Retinal pigment epithelial cell (primary cell): ENCODE data around the gene DIAPH3.
A peak's percentile ranks its signal among the peaks of the same experiment; 100 is the strongest.

Experiments
- DNase-seq: peaks from one replicate; pipeline ENCODE4 v3.0.0-alpha.2; 2010; ENCODE audit warnings: low read depth
- H3K4me3 ChIP-seq: 2 replicates; pipeline ENCODE4 v1.5.1; 2011; ENCODE audit warnings: mild to moderate bottlenecking, low read length, control low read depth, moderate library complexity
- CTCF ChIP-seq: conservative IDR thresholded peaks from 2 replicates; pipeline ENCODE4 v1.5.1; 2011; ENCODE audit warnings: low read depth, low read length, control low read depth, inconsistent platforms

The DIAPH3 gene

DNA sequence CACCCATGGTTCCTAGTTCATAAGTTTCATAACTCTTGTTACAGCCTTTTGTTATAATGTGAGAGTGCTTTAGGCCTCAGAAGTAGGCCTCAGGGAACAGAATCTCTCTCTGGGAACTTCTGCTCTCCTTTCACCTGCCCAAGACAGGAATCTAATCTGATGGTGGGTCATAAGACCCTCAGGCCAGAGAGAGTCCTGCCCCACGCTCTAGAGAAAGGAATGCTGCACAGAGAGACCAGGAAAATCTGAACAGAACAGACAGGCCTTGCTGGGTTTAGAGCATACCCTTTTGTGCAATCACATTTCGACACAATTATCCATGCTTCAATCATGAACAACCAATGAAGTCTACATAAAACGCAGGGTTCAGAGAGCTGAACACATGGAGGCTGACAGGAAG, 3.4 kb upstream of the DIAPH3 start:
- TF ChIP-seq CTCF, result no peak
- no peak for DNase-seq
- H3K4me3 ChIP-seq, result no peak overlapping the region

DNA sequence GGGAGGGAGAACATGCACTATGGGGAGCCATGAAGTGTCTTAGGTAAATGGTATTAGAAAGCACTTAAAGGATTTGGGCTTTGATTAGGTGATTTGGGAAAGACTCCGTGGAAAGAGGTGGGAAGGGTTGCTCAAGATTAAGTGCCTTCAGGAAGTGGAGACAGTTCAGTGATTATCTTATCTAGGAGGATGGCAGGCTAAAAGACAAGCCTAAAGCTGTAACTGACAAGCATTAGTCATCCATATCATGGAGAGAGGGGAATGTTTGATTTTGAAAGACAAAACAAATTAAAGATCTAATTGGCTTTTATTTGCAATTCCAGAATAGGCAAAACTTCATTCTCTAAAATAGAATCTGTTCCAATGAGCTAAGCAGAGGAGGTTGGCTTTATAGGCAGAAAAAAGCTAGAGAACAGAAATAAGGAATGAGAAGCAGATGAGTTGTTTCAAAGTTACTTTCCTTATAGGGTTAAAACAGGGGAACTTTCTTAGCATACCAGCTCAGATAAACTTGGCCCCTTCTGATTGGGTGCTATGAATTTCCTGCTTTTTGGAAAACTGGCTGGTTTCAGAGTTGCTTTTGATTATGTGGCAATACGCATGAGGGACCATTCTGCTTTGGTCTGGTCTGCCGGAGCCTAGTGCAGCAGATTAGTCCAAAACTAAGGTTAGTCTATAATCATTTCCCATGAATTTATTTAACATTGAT, 1.8 kb upstream of the DIAPH3 start:
- no peak for DNase-seq
- H3K4me3 ChIP-seq, result no peak overlapping the region
- no peak for TF ChIP-seq CTCF

DNA sequence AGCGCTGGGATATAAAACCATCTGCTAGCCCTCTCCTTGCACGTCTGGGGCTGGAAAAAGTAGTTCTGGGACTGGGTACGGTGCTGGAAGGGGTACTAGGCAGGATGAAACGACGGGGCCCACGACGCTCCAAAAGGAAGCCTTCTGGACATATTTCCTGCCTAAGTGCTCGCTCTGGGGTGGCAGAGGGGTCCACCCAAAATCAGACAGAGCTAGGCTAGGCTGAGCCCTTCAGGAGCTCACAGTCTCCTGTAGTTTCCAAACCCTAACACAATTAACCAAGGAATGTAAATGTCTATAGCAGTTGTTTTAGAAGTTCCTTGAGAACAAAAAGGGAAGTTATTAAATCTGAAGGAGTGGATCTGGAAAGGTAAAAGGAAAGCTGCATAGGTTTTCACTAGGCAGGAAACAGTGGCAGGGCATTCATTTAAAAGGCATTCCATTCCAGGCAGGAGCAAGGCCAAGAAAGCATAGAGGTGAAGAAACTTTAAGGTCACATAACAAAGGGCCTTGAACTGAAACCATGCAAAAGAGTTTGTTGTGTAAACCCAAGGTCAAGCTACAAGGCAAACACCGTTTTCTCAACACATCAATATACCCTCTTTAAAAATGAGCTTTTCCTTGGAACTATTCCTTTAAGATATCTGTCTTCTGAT, 634 bp upstream of the DIAPH3 start:
- no peak for DNase-seq
- H3K4me3 ChIP-seq, result peak overlapping the region; percentile 90
- TF ChIP-seq CTCF, result no peak

DNA sequence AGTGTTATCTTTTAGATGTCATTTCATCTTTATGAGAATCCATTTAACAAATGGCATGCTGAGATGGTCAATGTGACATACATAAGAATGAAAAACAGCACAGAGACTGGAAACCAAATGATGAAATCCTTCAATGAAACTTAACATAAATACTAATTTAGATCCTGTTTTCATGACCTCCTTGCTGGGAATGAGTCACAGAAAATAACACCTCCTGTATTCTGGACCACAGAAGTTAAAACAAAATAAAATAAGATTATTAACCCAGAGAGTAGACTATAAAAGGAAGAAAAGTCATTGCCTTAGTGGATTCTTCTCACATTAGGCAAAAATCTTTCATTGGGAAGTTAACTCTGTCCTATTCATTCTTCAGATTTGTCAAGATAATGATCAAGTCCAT, 1.6 kb downstream of the DIAPH3 start:
- H3K4me3 ChIP-seq, result peak overlapping the region; percentile 90
- no peak for DNase-seq
- no peak for TF ChIP-seq CTCF

GRCh38 chr13:60158321-60158801, 5.4 kb downstream of the DIAPH3 start:
- peak; percentile 93 for DNase-seq
- TF ChIP-seq CTCF, result no peak
- no peak overlapping the region for H3K4me3 ChIP-seq

DNA sequence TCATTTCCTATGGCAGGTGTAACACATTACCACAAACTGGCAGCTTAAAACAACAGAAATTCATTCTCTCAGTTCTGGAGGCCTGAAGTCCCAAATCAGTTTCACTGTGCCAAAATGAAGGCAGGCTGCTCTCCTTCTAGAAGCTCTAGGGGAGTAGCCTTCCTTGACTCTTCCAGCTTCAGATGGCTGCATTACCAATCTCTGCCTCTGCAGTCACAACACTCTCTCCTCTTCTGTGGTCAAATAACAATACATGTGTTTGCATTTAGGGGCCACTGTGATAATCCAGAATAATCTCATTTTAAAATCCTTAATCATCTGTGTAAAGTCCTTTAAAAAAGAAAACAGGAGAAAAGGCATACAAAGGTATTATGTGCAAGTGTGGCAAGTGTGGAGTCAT, 7.8 kb downstream of the DIAPH3 start:
- no peak for TF ChIP-seq CTCF
- DNase-seq, result no peak
- H3K4me3 ChIP-seq, result no peak overlapping the region

DNA sequence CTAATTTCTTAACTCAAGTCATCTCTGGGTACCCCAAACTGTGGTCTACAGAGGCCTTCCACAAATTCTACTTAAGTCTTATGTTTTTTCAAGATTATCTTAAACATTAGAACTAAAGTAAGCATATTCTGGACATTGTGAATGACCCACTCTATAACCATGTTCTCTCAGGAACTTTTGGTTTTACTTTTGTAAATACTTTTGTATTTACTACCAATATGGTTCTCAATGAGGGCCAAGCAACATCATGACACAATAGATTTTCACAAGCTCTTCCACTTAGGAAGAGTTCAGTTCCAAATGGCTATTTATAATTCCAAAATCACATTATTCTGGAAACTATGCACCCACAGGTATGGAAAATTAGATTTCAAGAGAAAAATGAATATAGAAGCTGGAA, 10.8 kb downstream of the DIAPH3 start:
- no peak for TF ChIP-seq CTCF
- DNase-seq, result no peak
- H3K4me3 ChIP-seq, result no peak overlapping the region
